PC-9 (cell line): ENCODE measurements around the gene PALM3.

Source experiments
- EZH2 ChIP-seq: fragments of 200-600 bp; sonication (generic); IDR thresholded peaks from 2 replicates; pipeline ENCODE4 v1.8.0; 2017; ENCODE audit warnings: antibody characterized with exemption, low read depth
- TF ChIP-seq, protein P1 (sequence below): fragments of 200-600 bp; sonication (generic); conservative IDR thresholded peaks from 2 replicates; pipeline ENCODE4 v1.6.1; 2017; ENCODE audit warnings: mixed run types, antibody characterized with exemption, mild to moderate bottlenecking, moderate library complexity

DNA sequence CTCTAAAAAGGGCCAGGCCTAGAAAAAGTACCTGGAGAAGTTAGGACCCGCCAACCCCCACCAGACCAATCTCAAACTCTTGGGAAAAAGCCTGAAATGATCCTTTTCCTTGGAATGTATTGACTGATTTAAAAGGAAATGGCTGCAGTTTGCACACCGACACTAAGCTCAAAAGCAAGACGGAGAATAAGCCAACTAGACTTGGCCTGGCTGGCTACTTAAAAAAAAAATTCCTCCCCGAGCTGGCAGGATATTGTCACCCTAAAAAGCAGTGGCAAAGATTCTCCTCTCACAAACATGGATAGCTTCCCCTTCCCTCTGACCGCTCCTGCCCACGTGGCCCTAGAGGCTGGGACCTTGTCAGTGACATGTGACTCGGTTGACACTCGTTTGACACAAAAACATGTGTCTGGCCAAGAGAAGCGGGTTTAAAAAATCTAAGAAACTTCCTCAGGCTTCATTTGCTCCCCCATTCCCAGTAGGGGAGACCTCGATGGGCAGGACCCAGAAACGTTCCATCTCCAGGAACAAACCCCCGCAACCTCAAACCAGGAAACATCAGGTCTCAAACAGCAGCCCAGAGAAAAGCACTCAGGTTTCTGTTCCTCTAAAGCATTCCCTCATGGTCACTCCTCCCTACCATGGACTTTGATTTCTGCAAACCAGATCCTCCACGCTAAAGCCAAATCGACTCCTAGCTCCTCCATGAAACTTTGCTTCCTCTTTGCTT is 57.1 kb downstream of the PALM3 start:
- TF ChIP-seq, protein P1, sequence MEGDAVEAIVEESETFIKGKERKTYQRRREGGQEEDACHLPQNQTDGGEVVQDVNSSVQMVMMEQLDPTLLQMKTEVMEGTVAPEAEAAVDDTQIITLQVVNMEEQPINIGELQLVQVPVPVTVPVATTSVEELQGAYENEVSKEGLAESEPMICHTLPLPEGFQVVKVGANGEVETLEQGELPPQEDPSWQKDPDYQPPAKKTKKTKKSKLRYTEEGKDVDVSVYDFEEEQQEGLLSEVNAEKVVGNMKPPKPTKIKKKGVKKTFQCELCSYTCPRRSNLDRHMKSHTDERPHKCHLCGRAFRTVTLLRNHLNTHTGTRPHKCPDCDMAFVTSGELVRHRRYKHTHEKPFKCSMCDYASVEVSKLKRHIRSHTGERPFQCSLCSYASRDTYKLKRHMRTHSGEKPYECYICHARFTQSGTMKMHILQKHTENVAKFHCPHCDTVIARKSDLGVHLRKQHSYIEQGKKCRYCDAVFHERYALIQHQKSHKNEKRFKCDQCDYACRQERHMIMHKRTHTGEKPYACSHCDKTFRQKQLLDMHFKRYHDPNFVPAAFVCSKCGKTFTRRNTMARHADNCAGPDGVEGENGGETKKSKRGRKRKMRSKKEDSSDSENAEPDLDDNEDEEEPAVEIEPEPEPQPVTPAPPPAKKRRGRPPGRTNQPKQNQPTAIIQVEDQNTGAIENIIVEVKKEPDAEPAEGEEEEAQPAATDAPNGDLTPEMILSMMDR: no peak
- no peak for TF ChIP-seq EZH2
